Skeletal muscle tissue (tissue), 4 donors: Measurements from ENCODE around the gene GALP. TPM values are rescaled to one million over a fixed set of nuclear protein-coding genes. Genes with fewer than 3 reads are reported as not detected.
"Not testable (repeated sequence)": the region's sequence is repeated elsewhere in the genome, so short reads cannot be mapped to it uniquely, and the experiment has no call there.

Experiments
- H3K27ac ChIP-seq: one replicate; pipeline ENCODE4 v1.7.0; 2013; ENCODE audit warnings: mild to moderate bottlenecking, low read depth, low read length, inconsistent platforms
- H3K27me3 ChIP-seq, 3 donors: one replicate each; pipeline ENCODE4 v1.7.0; 2013; ENCODE audit warnings: low read length in 3 of 3; ENCODE audit not compliant: control insufficient read depth in 3 of 3, insufficient read depth in 3 of 3
- H3K36me3 ChIP-seq, 3 donors: one replicate each; pipeline ENCODE4 v1.7.0; 2013; ENCODE audit warnings: low read length in 3 of 3; ENCODE audit not compliant: control insufficient read depth in 3 of 3, insufficient read depth in 3 of 3
- H3K4me1 ChIP-seq, 3 donors: one replicate each; pipeline ENCODE4 v1.7.0; 2013; ENCODE audit warnings: low read length in 3 of 3, mild to moderate bottlenecking in 3 of 3; ENCODE audit not compliant: control insufficient read depth in 3 of 3, insufficient read depth in 3 of 3
- H3K4me3 ChIP-seq, 3 donors: one replicate each; pipeline ENCODE4 v1.7.0; 2013; ENCODE audit warnings: low read length in 3 of 3
- H3K9ac ChIP-seq, 3 donors: one replicate each; pipeline ENCODE4 v1.7.0; 2013; ENCODE audit warnings: low read length in 3 of 3, mild to moderate bottlenecking in 3 of 3, moderate library complexity in 2 of 3, low read depth in 1 of 3
- H3K9me3 ChIP-seq, 3 donors: one replicate each; pipeline ENCODE4 v1.7.0; 2013; ENCODE audit warnings: low read length in 3 of 3; ENCODE audit not compliant: control insufficient read depth in 3 of 3
- total RNA-seq: library from RNA; depleted of rRNA; stranded (reverse); fragments of >200 nt; gene quantifications from one replicate; pipeline ENCODE4 v1.2.3, GENCODE V29; 2014
- donor health status: Osteomylitis.

Gene GALP
- total RNA-seq, 1 donor from 2014 or later: not detected

- no peaks in the 10 kb centered on the region for H3K9me3 ChIP-seq
- H3K27me3 ChIP-seq: peaks cover 27 to 36% (median 27%) of the 10 kb centered on the region in 3 donors
- H3K36me3 ChIP-seq: no peaks in the 10 kb centered on the region
- H3K27ac ChIP-seq: no peak overlapping the region
- H3K4me3 ChIP-seq: no peak overlapping the region
- H3K4me1 ChIP-seq: no peaks in the 10 kb centered on the region
- H3K9ac ChIP-seq: no peak overlapping the region
Observed at GRCh38 chr19:56176881-56177280, 1.1 kb downstream of the GALP start.

GRCh38 chr19:56177564-56178243, 1.9 kb downstream of the GALP start:
- H3K4me3 ChIP-seq: no peak overlapping the region
- peaks cover 27 to 43% (median 30%) of the 10 kb centered on the region in 3 donors for H3K27me3 ChIP-seq

GRCh38 chr19:56189785-56190184, 14.0 kb downstream of the GALP start:
- H3K36me3 ChIP-seq: no peaks in the 10 kb centered on the region
- H3K27ac ChIP-seq: no peak overlapping the region
- no peaks in the 10 kb centered on the region for H3K9me3 ChIP-seq
- no peak overlapping the region for H3K4me3 ChIP-seq
- peaks cover 0 to 3% (median 0%) of the 10 kb centered on the region in 3 donors for H3K27me3 ChIP-seq
- no peak overlapping the region for H3K9ac ChIP-seq
- no peaks in the 10 kb centered on the region for H3K4me1 ChIP-seq

More at GRCh38 chr19:56177564-56178243, 1.9 kb downstream of the GALP start:
- Histone ChIP-seq H3K9me3 (no peaks in the 10 kb centered on the region), H3K36me3 (no peaks in the 10 kb centered on the region), H3K27ac (no peak overlapping the region), H3K9ac (no peak overlapping the region), H3K4me1 (no peaks in the 10 kb centered on the region)

GRCh38 chr19:56191115-56191514, 15.3 kb downstream of the GALP start:
- H3K36me3 ChIP-seq: no peaks in the 10 kb centered on the region
- H3K4me1 ChIP-seq: no peaks in the 10 kb centered on the region
- H3K4me3 ChIP-seq: no peak overlapping the region
- no peaks in the 10 kb centered on the region for H3K9me3 ChIP-seq
- H3K27me3 ChIP-seq: peaks cover 0 to 3% (median 0%) of the 10 kb centered on the region in 3 donors
- H3K27ac ChIP-seq: no peak overlapping the region
- no peak overlapping the region for H3K9ac ChIP-seq

- no peaks in the 10 kb centered on the region for H3K9me3 ChIP-seq
- peaks cover 0 to 3% (median 0%) of the 10 kb centered on the region in 3 donors for H3K27me3 ChIP-seq
- no peak overlapping the region for H3K9ac ChIP-seq
- H3K27ac ChIP-seq: no peak overlapping the region
- H3K4me3 ChIP-seq: no peak overlapping the region
- H3K4me1 ChIP-seq: no peaks in the 10 kb centered on the region
- no peaks in the 10 kb centered on the region for H3K36me3 ChIP-seq
Observed at GRCh38 chr19:56191711-56192110, 15.9 kb downstream of the GALP start.

- Histone ChIP-seq H3K9me3 (no peaks in the 10 kb centered on the region), H3K27ac (no peak overlapping the region), H3K4me3 (no peak overlapping the region), H3K36me3 (no peaks in the 10 kb centered on the region), H3K9ac (no peak overlapping the region), H3K4me1 (no peaks in the 10 kb centered on the region), H3K27me3 (no peaks in the 10 kb centered on the region)
Observed at GRCh38 chr19:56193981-56194640, 18.3 kb downstream of the GALP start.

- H3K36me3 ChIP-seq, H3K27me3 ChIP-seq, H3K9ac ChIP-seq, H3K4me1 ChIP-seq, H3K9me3 ChIP-seq, H3K4me3 ChIP-seq, H3K27ac ChIP-seq: not testable (repeated sequence)
Observed at GRCh38 chr19:56197646-56198045, 21.8 kb downstream of the GALP start, which contains the start of gene ZSCAN5B. Gene ZSCAN5B (minus strand): TSS chr19:56197783. CDS start chr19:56193052, 4,731 bp downstream.

GRCh38 chr19:56199687-56200086, 23.9 kb downstream of the GALP start:
- H3K4me3 ChIP-seq: no peak overlapping the region
- H3K9ac ChIP-seq: no peak overlapping the region
- H3K9me3 ChIP-seq: no peaks in the 10 kb centered on the region

GRCh38 chr19:56201973-56202372, 26.2 kb downstream of the GALP start, which contains the start of gene ZSCAN5C:
Gene ZSCAN5C (plus strand): TSS chr19:56202273. CDS start chr19:56205914, 3,641 bp downstream.
- no peak within 1 kb of the TSS for H3K27ac ChIP-seq
- no peak within 1 kb of the TSS for H3K4me3 ChIP-seq
- no peaks in the 10 kb centered on the region for H3K9me3 ChIP-seq
- H3K4me1 ChIP-seq: no peaks in the 10 kb centered on the region
- H3K27me3 ChIP-seq: no peaks in the 10 kb centered on the region
- no peaks in the 10 kb centered on the region for H3K36me3 ChIP-seq
- no peak within 1 kb of the TSS for H3K9ac ChIP-seq

More at GRCh38 chr19:56199687-56200086, 23.9 kb downstream of the GALP start:
- H3K36me3 ChIP-seq: no peaks in the 10 kb centered on the region
- H3K4me1 ChIP-seq: no peaks in the 10 kb centered on the region
- H3K27me3 ChIP-seq: no peaks in the 10 kb centered on the region
- no peak overlapping the region for H3K27ac ChIP-seq

- H3K27ac ChIP-seq, H3K9me3 ChIP-seq, H3K4me1 ChIP-seq, H3K4me3 ChIP-seq, H3K9ac ChIP-seq, H3K27me3 ChIP-seq, H3K36me3 ChIP-seq: not testable (repeated sequence)
Observed at GRCh38 chr19:56207581-56207980, 31.8 kb downstream of the GALP start.
